ENCODE data around the gene WWOX. TPM values are rescaled to one million over a fixed set of nuclear protein-coding genes. Genes with fewer than 3 reads are reported as not detected.

The WWOX gene
- total RNA-seq, 1 donor from 2014 or later, result 7.3 TPM

- H3K36me3 ChIP-seq (ENCODE audit: insufficient read depth, low read length), result no peaks in the 10 kb centered on the region
- Mint-ChIP-seq H3K4me1 (ENCODE audit: low read depth, unreplicated experiment) (no peaks in the 10 kb centered on the region), H3K27ac (ENCODE audit: unreplicated experiment) (no peak overlapping the region), H3K9me3 (ENCODE audit: unreplicated experiment) (peaks cover 3% of the 10 kb centered on the region), H3K27me3 (ENCODE audit: low read depth, unreplicated experiment) (no peaks in the 10 kb centered on the region), H3K4me3 (ENCODE audit: unreplicated experiment) (no peak overlapping the region), H3K36me3 (ENCODE audit: low read depth, unreplicated experiment) (no peaks in the 10 kb centered on the region)
- H3K4me1 ChIP-seq (ENCODE audit: insufficient read depth, low read length), result no peaks in the 10 kb centered on the region
- no peaks in the 10 kb centered on the region for H3K79me2 ChIP-seq (ENCODE audit: insufficient read depth, low read length)
- TF ChIP-seq CTCF (IDR thresholded peaks at IDR 0.05; ENCODE audit: insufficient read depth, low read depth, low read length), result no peak
- TF ChIP-seq EZH2 (IDR thresholded peaks at IDR 0.05; ENCODE audit: insufficient read depth, low read length), result no peak
- H2AFZ ChIP-seq (ENCODE audit: low read depth, low read length), result no peak overlapping the region
- no peak overlapping the region for H3K4me2 ChIP-seq (ENCODE audit: low read length)
- DNase-seq (ENCODE audit: low read depth), result no peak
- no peak overlapping the region for H3K4me3 ChIP-seq (ENCODE audit: insufficient read depth, low read depth, low read length)
- FAIRE-seq, result no peak
- H4K20me1 ChIP-seq (ENCODE audit: insufficient read depth, low read length), result no peaks in the 10 kb centered on the region
- no peak overlapping the region for H3K9ac ChIP-seq (ENCODE audit: low read length)
- H3K27me3 ChIP-seq (ENCODE audit: insufficient read depth, low read length), result no peaks in the 10 kb centered on the region
- H3K27ac ChIP-seq (ENCODE audit: low read depth, low read length), result no peak overlapping the region
- peaks cover 5% of the 10 kb centered on the region for H3K9me3 ChIP-seq (ENCODE audit: insufficient read depth, low read depth, low read length)
These were observed 656.6 kb downstream of the WWOX start for GRCh38 chr16:78755751-78756661.

DNA sequence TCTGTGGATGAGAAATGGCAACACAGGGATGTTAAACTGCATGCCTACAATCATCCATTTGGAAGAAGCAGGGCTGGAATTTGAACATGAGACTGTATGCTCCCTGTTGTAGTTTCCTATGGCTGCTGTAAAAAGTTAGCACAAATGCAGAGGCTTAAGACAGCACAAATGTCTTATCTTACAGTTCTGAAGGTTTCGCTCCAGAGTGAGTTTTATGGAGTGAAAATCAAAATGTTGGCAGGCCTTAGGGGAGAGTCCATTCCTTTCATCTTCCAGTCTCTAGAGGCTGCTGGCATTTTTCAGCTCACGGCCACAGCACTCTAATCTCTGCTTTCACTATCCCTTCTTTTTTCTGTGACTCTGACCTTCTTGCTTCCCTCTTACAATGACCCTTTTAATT lies 660.1 kb downstream of the WWOX start:
- no peak overlapping the region for H3K4me3 ChIP-seq (ENCODE audit: insufficient read depth, low read depth, low read length)
- H3K27ac Mint-ChIP-seq (ENCODE audit: unreplicated experiment), result no peak overlapping the region
- H3K4me3 Mint-ChIP-seq (ENCODE audit: unreplicated experiment), result no peak overlapping the region
- no peak overlapping the region for H2AFZ ChIP-seq (ENCODE audit: low read depth, low read length)
- no peak for FAIRE-seq
- no peak for DNase-seq (ENCODE audit: low read depth)
- H3K27me3 ChIP-seq (ENCODE audit: insufficient read depth, low read length), result no peaks in the 10 kb centered on the region
- peaks cover 3% of the 10 kb centered on the region for H3K9me3 Mint-ChIP-seq (ENCODE audit: unreplicated experiment)
- H3K79me2 ChIP-seq (ENCODE audit: insufficient read depth, low read length), result no peaks in the 10 kb centered on the region
- H3K36me3 Mint-ChIP-seq (ENCODE audit: low read depth, unreplicated experiment), result no peaks in the 10 kb centered on the region
- no peaks in the 10 kb centered on the region for H3K4me1 ChIP-seq (ENCODE audit: insufficient read depth, low read length)
- H3K9ac ChIP-seq (ENCODE audit: low read length), result no peak overlapping the region
- H3K9me3 ChIP-seq (ENCODE audit: insufficient read depth, low read depth, low read length), result peaks cover 5% of the 10 kb centered on the region
- TF ChIP-seq CTCF (IDR thresholded peaks at IDR 0.05; ENCODE audit: insufficient read depth, low read depth, low read length) (no peak), EZH2 (IDR thresholded peaks at IDR 0.05; ENCODE audit: insufficient read depth, low read length) (no peak)
- H3K27me3 Mint-ChIP-seq (ENCODE audit: low read depth, unreplicated experiment), result peaks cover 5% of the 10 kb centered on the region
- H3K4me2 ChIP-seq (ENCODE audit: low read length), result no peak overlapping the region
- no peaks in the 10 kb centered on the region for H4K20me1 ChIP-seq (ENCODE audit: insufficient read depth, low read length)
- no peak overlapping the region for H3K27ac ChIP-seq (ENCODE audit: low read depth, low read length)
- H3K36me3 ChIP-seq (ENCODE audit: insufficient read depth, low read length), result no peaks in the 10 kb centered on the region
- H3K4me1 Mint-ChIP-seq (ENCODE audit: low read depth, unreplicated experiment), result no peaks in the 10 kb centered on the region

DNA sequence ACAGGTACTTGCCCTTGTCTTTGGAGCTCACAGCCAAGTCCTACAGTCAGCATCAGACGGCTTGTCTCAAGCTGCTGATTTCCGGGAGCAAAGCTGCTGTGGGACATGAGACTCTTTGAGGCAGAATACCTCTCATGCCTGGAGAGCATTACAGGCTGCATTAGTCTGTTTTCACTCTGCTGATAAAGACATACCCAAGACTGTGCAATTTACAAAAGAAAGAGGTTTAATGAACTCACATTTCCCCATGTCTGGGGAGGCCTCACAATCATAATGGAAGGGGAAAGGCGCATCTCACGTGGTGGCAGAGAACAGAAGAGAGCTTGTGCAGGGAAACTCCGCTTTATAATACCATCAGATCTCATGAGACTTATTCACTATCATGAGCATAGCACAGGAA lies 661.2 kb downstream of the WWOX start:
- no peak overlapping the region for H3K4me2 ChIP-seq (ENCODE audit: low read length)
- TF ChIP-seq CTCF (IDR thresholded peaks at IDR 0.05; ENCODE audit: insufficient read depth, low read depth, low read length) (no peak), EZH2 (IDR thresholded peaks at IDR 0.05; ENCODE audit: insufficient read depth, low read length) (no peak)
- no peak overlapping the region for H3K27ac ChIP-seq (ENCODE audit: low read depth, low read length)
- no peaks in the 10 kb centered on the region for H4K20me1 ChIP-seq (ENCODE audit: insufficient read depth, low read length)
- H3K36me3 ChIP-seq (ENCODE audit: insufficient read depth, low read length), result no peaks in the 10 kb centered on the region
- no peak overlapping the region for H3K4me3 Mint-ChIP-seq (ENCODE audit: unreplicated experiment)
- no peak overlapping the region for H3K9ac ChIP-seq (ENCODE audit: low read length)
- no peak overlapping the region for H3K27ac Mint-ChIP-seq (ENCODE audit: unreplicated experiment)
- no peaks in the 10 kb centered on the region for H3K79me2 ChIP-seq (ENCODE audit: insufficient read depth, low read length)
- H3K9me3 Mint-ChIP-seq (ENCODE audit: unreplicated experiment), result peaks cover 3% of the 10 kb centered on the region
- peaks cover 8% of the 10 kb centered on the region for H3K27me3 Mint-ChIP-seq (ENCODE audit: low read depth, unreplicated experiment)
- no peaks in the 10 kb centered on the region for H3K27me3 ChIP-seq (ENCODE audit: insufficient read depth, low read length)
- H3K9me3 ChIP-seq (ENCODE audit: insufficient read depth, low read depth, low read length), result peaks cover 5% of the 10 kb centered on the region
- H2AFZ ChIP-seq (ENCODE audit: low read depth, low read length), result no peak overlapping the region
- DNase-seq (ENCODE audit: low read depth), result no peak
- FAIRE-seq, result no peak
- H3K4me1 Mint-ChIP-seq (ENCODE audit: low read depth, unreplicated experiment), result no peaks in the 10 kb centered on the region
- H3K4me3 ChIP-seq (ENCODE audit: insufficient read depth, low read depth, low read length), result no peak overlapping the region
- no peaks in the 10 kb centered on the region for H3K4me1 ChIP-seq (ENCODE audit: insufficient read depth, low read length)
- no peaks in the 10 kb centered on the region for H3K36me3 Mint-ChIP-seq (ENCODE audit: low read depth, unreplicated experiment)
